ENCODE measurements around the gene ZSCAN5A. TPM values are rescaled to one million over a fixed set of nuclear protein-coding genes. Genes with fewer than 3 reads are reported as not detected.
"Not testable (repeated sequence)": the region's sequence is repeated elsewhere in the genome, so short reads cannot be mapped to it uniquely, and the experiment has no call there.

The ZSCAN5A gene
- total and polyA plus RNA-seq, 4 donors, result 6.4 to 15.0 (median 12.8) TPM

- 81% methylated on average over 4 of the region's 6 CpGs for WGBS (ENCODE audit: insufficient coverage)
- not testable (repeated sequence) for H3K4me1 ChIP-seq (ENCODE audit: control insufficient read depth, insufficient read depth, low read length); H3K27ac ChIP-seq (ENCODE audit: low read depth, low read length); H3K9me3 ChIP-seq (ENCODE audit: control insufficient read depth, insufficient read depth, low read length); H3K27me3 ChIP-seq (ENCODE audit: control insufficient read depth, insufficient read depth, low read length); DNase-seq (ENCODE audit: low read depth in 4 of 6, low spot score in 6 of 6); H3K4me3 ChIP-seq (ENCODE audit: low read depth, low read length)
- H3K36me3 ChIP-seq (ENCODE audit: control insufficient read depth, insufficient read depth, low read length), result peaks cover 35% of the 10 kb centered on the region
Measured at GRCh38 chr19:56307062-56307461, 7.6 kb downstream of the ZSCAN5A start.

GRCh38 chr19:56306016-56306415 lies 8.6 kb downstream of the ZSCAN5A start:
- Histone ChIP-seq H3K9me3 (ENCODE audit: control insufficient read depth, insufficient read depth, low read length) (no peaks in the 10 kb centered on the region), H3K4me3 (ENCODE audit: low read depth, low read length) (no peak overlapping the region), H3K27ac (ENCODE audit: low read depth, low read length) (no peak overlapping the region), H3K4me1 (ENCODE audit: control insufficient read depth, insufficient read depth, low read length) (peaks cover 2% of the 10 kb centered on the region), H3K27me3 (ENCODE audit: control insufficient read depth, insufficient read depth, low read length) (no peaks in the 10 kb centered on the region), H3K36me3 (ENCODE audit: control insufficient read depth, insufficient read depth, low read length) (peaks cover 38% of the 10 kb centered on the region)
- WGBS (ENCODE audit: insufficient coverage), result 88% methylated on average over 5 of the region's 11 CpGs
- no peak for DNase-seq (ENCODE audit: low read depth in 4 of 6, low spot score in 6 of 6)

- Histone ChIP-seq H3K4me1 (ENCODE audit: control insufficient read depth, insufficient read depth, low read length) (no peaks in the 10 kb centered on the region), H3K27ac (ENCODE audit: low read depth, low read length) (no peak overlapping the region), H3K4me3 (ENCODE audit: low read depth, low read length) (no peak overlapping the region), H3K27me3 (ENCODE audit: control insufficient read depth, insufficient read depth, low read length) (no peaks in the 10 kb centered on the region), H3K36me3 (ENCODE audit: control insufficient read depth, insufficient read depth, low read length) (peaks cover 30% of the 10 kb centered on the region), H3K9me3 (ENCODE audit: control insufficient read depth, insufficient read depth, low read length) (no peaks in the 10 kb centered on the region)
- no peak for DNase-seq (ENCODE audit: low read depth in 4 of 6, low spot score in 6 of 6)
- WGBS (ENCODE audit: insufficient coverage), result 93% methylated on average over 9 of the region's 9 CpGs
Measured at GRCh38 chr19:56304243-56304642, 10.4 kb downstream of the ZSCAN5A start.

GRCh38 chr19:56301886-56302620 lies 12.6 kb downstream of the ZSCAN5A start:
- Histone ChIP-seq H3K36me3 (ENCODE audit: control insufficient read depth, insufficient read depth, low read length) (peaks cover 32% of the 10 kb centered on the region), H3K27me3 (ENCODE audit: control insufficient read depth, insufficient read depth, low read length) (no peaks in the 10 kb centered on the region), H3K9me3 (ENCODE audit: control insufficient read depth, insufficient read depth, low read length) (no peaks in the 10 kb centered on the region), H3K4me3 (ENCODE audit: low read depth, low read length) (no peak overlapping the region), H3K4me1 (ENCODE audit: control insufficient read depth, insufficient read depth, low read length) (no peaks in the 10 kb centered on the region), H3K27ac (ENCODE audit: low read depth, low read length) (no peak overlapping the region)
- DNase-seq (ENCODE audit: low read depth in 4 of 6, low spot score in 6 of 6), result no peak
- 96% methylated on average over 2 of the region's 9 CpGs for WGBS (ENCODE audit: insufficient coverage)

- H3K9me3 ChIP-seq (ENCODE audit: control insufficient read depth, insufficient read depth, low read length), result no peaks in the 10 kb centered on the region
- WGBS (ENCODE audit: insufficient coverage), result 83% methylated on average over 4 of the region's 5 CpGs
- no peak overlapping the region for H3K27ac ChIP-seq (ENCODE audit: low read depth, low read length)
Measured at GRCh38 chr19:56301155-56301554, 13.5 kb downstream of the ZSCAN5A start.

GRCh38 chr19:56299688-56300087 lies 15.0 kb downstream of the ZSCAN5A start:
- WGBS (ENCODE audit: insufficient coverage), result no CpG with 5 or more reads among the region's 3 CpGs
- Histone ChIP-seq H3K27ac (ENCODE audit: low read depth, low read length) (no peak overlapping the region), H3K9me3 (ENCODE audit: control insufficient read depth, insufficient read depth, low read length) (no peaks in the 10 kb centered on the region)

More at GRCh38 chr19:56301155-56301554, 13.5 kb downstream of the ZSCAN5A start:
- Histone ChIP-seq H3K36me3 (ENCODE audit: control insufficient read depth, insufficient read depth, low read length) (peaks cover 34% of the 10 kb centered on the region), H3K27me3 (ENCODE audit: control insufficient read depth, insufficient read depth, low read length) (no peaks in the 10 kb centered on the region), H3K4me1 (ENCODE audit: control insufficient read depth, insufficient read depth, low read length) (no peaks in the 10 kb centered on the region), H3K4me3 (ENCODE audit: low read depth, low read length) (no peak overlapping the region)
- no peak for DNase-seq (ENCODE audit: low read depth in 4 of 6, low spot score in 6 of 6)

GRCh38 chr19:56297010-56297409 lies 17.6 kb downstream of the ZSCAN5A start:
- H3K27ac ChIP-seq (ENCODE audit: low read depth, low read length), result no peak overlapping the region
- no peaks in the 10 kb centered on the region for H3K27me3 ChIP-seq (ENCODE audit: control insufficient read depth, insufficient read depth, low read length)
- H3K9me3 ChIP-seq (ENCODE audit: control insufficient read depth, insufficient read depth, low read length), result no peaks in the 10 kb centered on the region
- no peak for DNase-seq (ENCODE audit: low read depth in 4 of 6, low spot score in 6 of 6)
- H3K36me3 ChIP-seq (ENCODE audit: control insufficient read depth, insufficient read depth, low read length), result peaks cover 15% of the 10 kb centered on the region
- WGBS (ENCODE audit: insufficient coverage), result 96% methylated on average over 3 of the region's 3 CpGs
- peaks cover 10% of the 10 kb centered on the region for H3K4me1 ChIP-seq (ENCODE audit: control insufficient read depth, insufficient read depth, low read length)
- H3K4me3 ChIP-seq (ENCODE audit: low read depth, low read length), result no peak overlapping the region

More at GRCh38 chr19:56299688-56300087, 15.0 kb downstream of the ZSCAN5A start:
- H3K4me1 ChIP-seq (ENCODE audit: control insufficient read depth, insufficient read depth, low read length), result peaks cover 3% of the 10 kb centered on the region
- no peaks in the 10 kb centered on the region for H3K27me3 ChIP-seq (ENCODE audit: control insufficient read depth, insufficient read depth, low read length)
- no peak overlapping the region for H3K4me3 ChIP-seq (ENCODE audit: low read depth, low read length)
- DNase-seq (ENCODE audit: low read depth in 4 of 6, low spot score in 6 of 6), result no peak
- peaks cover 34% of the 10 kb centered on the region for H3K36me3 ChIP-seq (ENCODE audit: control insufficient read depth, insufficient read depth, low read length)

- DNase-seq (ENCODE audit: low read depth in 4 of 6, low spot score in 6 of 6), result no peak
- Histone ChIP-seq H3K4me1 (ENCODE audit: control insufficient read depth, insufficient read depth, low read length) (peaks cover 10% of the 10 kb centered on the region), H3K27ac (ENCODE audit: low read depth, low read length) (no peak overlapping the region), H3K36me3 (ENCODE audit: control insufficient read depth, insufficient read depth, low read length) (peaks cover 13% of the 10 kb centered on the region), H3K9me3 (ENCODE audit: control insufficient read depth, insufficient read depth, low read length) (no peaks in the 10 kb centered on the region), H3K4me3 (ENCODE audit: low read depth, low read length) (no peak overlapping the region), H3K27me3 (ENCODE audit: control insufficient read depth, insufficient read depth, low read length) (no peaks in the 10 kb centered on the region)
- WGBS (ENCODE audit: insufficient coverage), result 91% methylated on average over 19 of the region's 22 CpGs
Measured at GRCh38 chr19:56295531-56296455, 18.8 kb downstream of the ZSCAN5A start.

- no peaks in the 10 kb centered on the region for H3K9me3 ChIP-seq (ENCODE audit: control insufficient read depth, insufficient read depth, low read length)
- H3K27me3 ChIP-seq (ENCODE audit: control insufficient read depth, insufficient read depth, low read length), result no peaks in the 10 kb centered on the region
- H3K4me3 ChIP-seq (ENCODE audit: low read depth, low read length), result no peak overlapping the region
- peaks cover 10% of the 10 kb centered on the region for H3K4me1 ChIP-seq (ENCODE audit: control insufficient read depth, insufficient read depth, low read length)
- WGBS (ENCODE audit: insufficient coverage), result 38% methylated on average over 3 of the region's 4 CpGs
- peak; percentile 17 to 88 (median 44) for DNase-seq (ENCODE audit: low read depth in 4 of 6, low spot score in 6 of 6)
- no peak overlapping the region for H3K27ac ChIP-seq (ENCODE audit: low read depth, low read length)
- H3K36me3 ChIP-seq (ENCODE audit: control insufficient read depth, insufficient read depth, low read length), result peaks cover 13% of the 10 kb centered on the region
Measured at GRCh38 chr19:56294549-56294948, 20.1 kb downstream of the ZSCAN5A start.
